WTC11 (cell line): ENCODE measurements around the gene PRCC.

ENCODE experiments used
- SOX15 ChIP-seq: fragments of 250-450 bp; sonication (Bioruptor Pico); IDR thresholded peaks from 2 replicates; pipeline ENCODE4 v1.9.0; 2021; ENCODE audit warnings: mild to moderate bottlenecking
- USF1 ChIP-seq: sonication (generic); formaldehyde crosslinking; IDR thresholded peaks from 2 replicates; pipeline ENCODE4 v1.8.0; 2022; ENCODE audit warnings: mild to moderate bottlenecking, missing genetic modification reagents

- TF ChIP-seq USF1 (CRISPR knock-in tag) (no peak), SOX15 (CRISPR knock-in tag) (no peak)
Measured at GRCh38 chr1:156733989-156734584, 33.2 kb upstream of the PRCC start.
